ENCODE measurements around the gene ZBTB20.

GRCh38 chr3:114307832-114308231 is 839.3 kb downstream of the ZBTB20 start:
- no peak for TF ChIP-seq CTCF (IDR thresholded peaks at IDR 0.05)
- TF ChIP-seq EZH2 (IDR thresholded peaks at IDR 0.05; ENCODE audit: borderline replicate concordance, insufficient read depth, low read depth, low read length, poor library complexity, severe bottlenecking): no peak

All from B cell (primary cell).